SH-SY5Y (cell line): ENCODE measurements around the gene NKIRAS1.

Experiments
- GATA2 ChIP-seq: IDR thresholded peaks from 2 replicates; pipeline ENCODE4 v1.6.1; 2011; ENCODE audit warnings: mild to moderate bottlenecking, low read depth, low read length
- GATA3 ChIP-seq: IDR thresholded peaks from 2 replicates; pipeline ENCODE4 v1.6.1; 2011; ENCODE audit warnings: low read depth, mild to moderate bottlenecking, low read length, moderate library complexity

GRCh38 chr3:23886311-23886710 is 30.5 kb downstream of the NKIRAS1 start:
- TF ChIP-seq GATA2 (no peak), GATA3 (no peak)
